GM10248 (cell line): ENCODE data around the gene CARMIL3.

Experiments used
- CTCF ChIA-PET: fragments of 300-600 bp; sonication (Branson Sonifier 250); formaldehyde crosslinking; extraction: SDS; loops from one replicate; lab custom pipeline; 2021; ENCODE audit warnings: antibody characterized with exemption; lab: Yijun Ruan, JAX
- POLR2A ChIA-PET: fragments of 350-650 bp; sonication (Branson Sonifier 250); formaldehyde crosslinking; extraction: SDS; loops from one replicate; lab custom pipeline; 2020; ENCODE audit warnings: antibody characterized with exemption; lab: Yijun Ruan, JAX
- DNase-seq: peaks from one replicate; pipeline ENCODE4 v3.0.0; 2012; ENCODE audit errors: extremely low spot score
- TF ChIP-seq, protein P1 (sequence below): IDR thresholded peaks from 2 replicates; pipeline ENCODE4 v1.5.1; 2012; ENCODE audit warnings: mild to moderate bottlenecking, low read depth; ENCODE audit errors: extremely low read depth, missing control alignments, control extremely low read depth

The CARMIL3 gene

DNA sequence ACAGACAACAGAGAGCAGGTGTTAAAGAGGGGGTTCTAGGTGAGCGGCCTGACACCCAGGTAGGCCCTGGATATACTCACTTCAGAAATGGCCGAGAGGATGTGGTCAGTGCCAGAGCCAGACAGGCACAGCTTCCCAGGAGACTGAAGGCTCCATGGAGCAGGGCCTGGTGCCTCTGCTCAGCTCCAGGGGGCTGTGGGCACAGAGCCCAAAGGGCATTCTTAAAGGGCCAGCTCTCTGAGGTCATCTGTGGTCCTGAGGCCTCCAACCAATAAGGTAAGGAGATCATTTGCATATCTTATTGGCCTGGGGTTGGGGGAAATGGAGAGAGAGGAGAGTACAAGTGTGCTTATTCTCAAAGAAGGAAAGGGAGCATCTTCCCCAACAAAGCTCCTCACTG, 32.6 kb downstream of the CARMIL3 start:
- POLR2A ChIA-PET, result no interaction called here
- TF ChIP-seq, protein P1, sequence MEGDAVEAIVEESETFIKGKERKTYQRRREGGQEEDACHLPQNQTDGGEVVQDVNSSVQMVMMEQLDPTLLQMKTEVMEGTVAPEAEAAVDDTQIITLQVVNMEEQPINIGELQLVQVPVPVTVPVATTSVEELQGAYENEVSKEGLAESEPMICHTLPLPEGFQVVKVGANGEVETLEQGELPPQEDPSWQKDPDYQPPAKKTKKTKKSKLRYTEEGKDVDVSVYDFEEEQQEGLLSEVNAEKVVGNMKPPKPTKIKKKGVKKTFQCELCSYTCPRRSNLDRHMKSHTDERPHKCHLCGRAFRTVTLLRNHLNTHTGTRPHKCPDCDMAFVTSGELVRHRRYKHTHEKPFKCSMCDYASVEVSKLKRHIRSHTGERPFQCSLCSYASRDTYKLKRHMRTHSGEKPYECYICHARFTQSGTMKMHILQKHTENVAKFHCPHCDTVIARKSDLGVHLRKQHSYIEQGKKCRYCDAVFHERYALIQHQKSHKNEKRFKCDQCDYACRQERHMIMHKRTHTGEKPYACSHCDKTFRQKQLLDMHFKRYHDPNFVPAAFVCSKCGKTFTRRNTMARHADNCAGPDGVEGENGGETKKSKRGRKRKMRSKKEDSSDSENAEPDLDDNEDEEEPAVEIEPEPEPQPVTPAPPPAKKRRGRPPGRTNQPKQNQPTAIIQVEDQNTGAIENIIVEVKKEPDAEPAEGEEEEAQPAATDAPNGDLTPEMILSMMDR, result no peak
- no peak for DNase-seq
- CTCF ChIA-PET, result interaction anchor here (8.5 kb wide), 1 partner anchor 25 kb away, joined by 100 read pairs; no protein-coding TSS in a partner anchor

DNA sequence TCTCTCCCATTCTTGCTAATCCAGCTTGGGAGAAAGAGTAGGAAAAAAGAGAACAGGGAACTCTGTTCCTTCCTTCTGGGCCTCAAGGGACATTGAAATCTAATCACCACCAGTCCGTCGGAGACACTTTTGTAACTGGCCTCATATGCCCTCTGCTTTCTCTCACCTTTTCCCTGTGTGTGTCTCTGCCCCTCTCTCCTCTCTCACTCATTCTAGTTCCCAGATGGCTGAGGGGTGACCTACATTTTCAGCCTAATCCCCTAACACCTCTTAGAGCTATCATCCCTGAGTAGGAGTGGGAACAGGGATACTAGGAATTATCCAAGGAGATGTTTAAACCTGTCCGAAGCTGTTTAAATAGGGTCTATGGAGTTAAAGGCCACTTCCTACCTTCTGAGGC, 33.4 kb downstream of the CARMIL3 start:
- no peak for DNase-seq
- POLR2A ChIA-PET, result no interaction called here
- TF ChIP-seq, protein P1, result no peak
- CTCF ChIA-PET, result interaction anchor here (0.7 to 8.5 kb wide), 5 partner anchors 8 to 158 kb away, joined by 3 to 100 read pairs (median 4); partner anchors contain the start of genes IRF9 and TINF2

DNA sequence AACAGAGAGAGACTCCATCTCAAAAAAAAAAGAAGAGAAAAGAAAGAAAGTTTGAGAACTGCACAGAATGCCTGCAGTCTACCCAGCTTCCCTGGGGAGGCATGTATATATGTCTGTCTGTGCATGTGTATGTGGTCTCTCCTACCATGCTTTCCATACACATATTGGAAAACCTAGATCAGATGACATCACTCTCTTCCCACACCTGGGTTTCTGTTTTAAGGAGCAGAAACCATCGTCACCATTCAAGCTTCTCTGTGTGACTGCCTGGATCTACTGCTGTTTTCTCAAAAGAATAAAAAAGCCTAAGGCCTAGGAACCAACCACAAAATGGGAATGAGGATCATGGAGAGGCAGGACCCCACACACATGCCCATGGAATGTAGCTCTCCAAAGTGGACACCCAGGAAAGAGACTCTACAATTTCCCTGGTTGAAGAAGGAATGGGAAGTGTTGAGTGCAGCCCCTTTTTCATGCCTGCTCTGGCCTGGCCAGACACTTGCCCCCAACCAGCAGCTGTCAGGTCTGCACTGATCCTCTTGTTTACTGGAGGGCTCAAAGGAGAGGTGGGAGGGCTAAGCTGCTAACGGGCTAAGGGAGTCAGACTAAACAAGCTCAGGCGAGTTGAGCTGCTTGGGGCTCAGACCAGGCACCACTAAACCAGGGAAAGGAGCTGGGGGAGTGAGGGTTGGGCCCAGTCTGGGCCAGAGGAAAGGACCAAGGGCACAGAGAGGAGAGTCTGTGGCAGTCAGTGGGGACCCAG, 34.6 kb downstream of the CARMIL3 start:
- ChIA-PET CTCF (interaction anchor here (0.7 to 8.5 kb wide), 7 partner anchors 9 to 175 kb away, joined by 3 to 100 read pairs (median 4); partner anchors contain the start of gene TINF2), POLR2A (no interaction called here)
- no peak for DNase-seq
- TF ChIP-seq, protein P1, result no peak

DNA sequence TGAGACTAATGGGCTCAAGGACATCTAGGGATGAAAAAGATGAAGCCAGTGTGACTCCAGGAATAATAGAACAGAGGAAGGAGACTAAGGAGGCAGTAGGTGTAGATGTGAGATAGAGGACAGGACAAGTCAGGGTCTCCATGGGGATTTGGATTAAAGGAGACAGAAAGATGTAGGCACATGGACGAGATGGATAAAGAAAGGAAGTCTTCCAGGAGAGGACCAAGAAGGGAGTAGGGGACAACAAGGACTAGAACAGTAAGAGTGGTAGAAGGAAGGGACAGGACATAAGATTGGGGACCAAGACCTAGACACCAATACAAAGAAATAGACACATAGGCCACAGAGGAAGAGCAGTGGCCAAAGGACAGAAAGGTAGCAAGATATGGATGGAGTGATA, 35.2 kb downstream of the CARMIL3 start:
- ChIA-PET POLR2A (no interaction called here), CTCF (interaction anchor here (0.7 to 8.5 kb wide), 3 partner anchors 21 to 72 kb away, joined by 3 to 100 read pairs (median 4); no protein-coding TSS in a partner anchor)
- TF ChIP-seq, protein P1, result no peak
- DNase-seq, result no peak

DNA sequence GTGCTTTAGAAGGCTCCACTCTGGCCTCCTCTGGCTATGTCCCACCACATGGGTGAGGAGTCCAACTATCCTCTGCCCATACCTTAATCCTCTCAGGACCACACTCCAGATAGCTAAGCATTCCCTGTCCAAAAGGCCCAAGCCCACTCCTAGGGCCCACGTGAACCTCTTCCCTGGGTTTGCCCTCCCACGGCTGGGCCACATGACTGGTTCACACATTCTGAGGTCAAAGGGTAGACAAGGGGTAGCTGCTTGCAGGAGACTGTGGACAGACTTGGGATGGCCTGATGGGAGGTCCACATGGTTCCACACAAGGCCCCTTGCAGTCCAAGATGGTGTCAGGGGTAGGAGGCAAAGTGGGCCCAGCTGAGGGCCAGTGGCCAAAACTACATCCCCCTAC, 36.3 kb downstream of the CARMIL3 start:
- TF ChIP-seq, protein P1, result no peak
- DNase-seq, result no peak
- ChIA-PET CTCF (interaction anchor here (1.0 to 13.9 kb wide), 3 partner anchors 15 to 30 kb away, joined by 8 to 246 read pairs (median 71); partner anchors contain the start of gene CPNE6), POLR2A (no interaction called here)

DNA sequence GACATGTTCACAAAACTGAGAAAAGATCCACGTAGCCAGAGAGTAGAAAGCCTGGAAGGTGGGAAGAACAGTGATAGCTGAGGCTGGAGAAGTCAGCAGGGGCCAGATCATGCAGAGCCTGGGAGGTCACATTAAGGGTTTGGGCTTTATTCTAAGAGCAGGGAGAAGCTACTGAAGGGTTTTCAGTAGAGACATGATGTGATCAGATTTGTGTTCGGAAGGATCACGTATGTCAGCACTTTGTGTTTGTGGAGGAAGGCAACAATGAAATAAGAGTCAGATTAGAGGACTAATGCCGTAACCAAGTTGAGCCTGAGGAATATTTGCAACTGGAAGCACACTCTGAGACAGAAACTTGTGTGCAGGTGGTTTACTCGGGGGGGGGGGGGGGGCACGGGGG, 38.1 kb downstream of the CARMIL3 start:
- ChIA-PET CTCF (interaction anchor here (0.8 to 13.9 kb wide), 33 partner anchors 10 to 501 kb away, joined by 3 to 246 read pairs (median 5); partner anchors contain the start of genes CPNE6, DCAF11, DHRS4L2 and EMC9), POLR2A (no interaction called here)
- TF ChIP-seq, protein P1, result no peak
- DNase-seq, result no peak
